Measurements from ENCODE around the gene CTTNBP2. TPM values are rescaled to one million over a fixed set of nuclear protein-coding genes. Genes with fewer than 3 reads are reported as not detected.

The CTTNBP2 gene
- total and polyA plus RNA-seq, 10 donors: 0.68 to 15.1 (median 8.5) TPM

GRCh38 chr7:117837841-117838240 is 35.4 kb downstream of the CTTNBP2 start:
- H3K4me1 ChIP-seq: peaks cover 0 to 13% (median 2%) of the 10 kb centered on the region in 6 donors
- intact Hi-C loops (cut with DNase I; ENCODE audit: low total_unique reads): no loop called here
- H3K27ac ChIP-seq: no peak overlapping the region
- H3K27me3 ChIP-seq (replicated peaks in 1 of 7): no peaks in the 10 kb centered on the region
- DNase-seq: no peak
- no peaks in the 10 kb centered on the region for H3K36me3 ChIP-seq
- WGBS, 5 donors: 89 to 100% (median 100%) methylated on average over 1 of the region's 1 CpG
- no peak for TF ChIP-seq POLR2A (IDR thresholded peaks at IDR 0.05)
- TF ChIP-seq POLR2AphosphoS5 (IDR thresholded peaks at IDR 0.05): no peak
- no peak for TF ChIP-seq CTCF (IDR thresholded peaks at IDR 0.05 in 8 of 11, conservative IDR thresholded peaks at IDR 0.05 in 3 of 11)
- H3K9me3 ChIP-seq: peaks cover 0 to 2% (median 0%) of the 10 kb centered on the region in 8 donors
- H3K4me3 ChIP-seq: no peak overlapping the region

GRCh38 chr7:117835016-117835664 is 38.1 kb downstream of the CTTNBP2 start:
- Histone ChIP-seq H3K4me3 (no peak overlapping the region), H3K9me3 (no peaks in the 10 kb centered on the region), H3K27ac (no peak overlapping the region), H3K36me3 (no peaks in the 10 kb centered on the region), H3K4me1 (peaks cover 0 to 13% (median 7%) of the 10 kb centered on the region in 6 donors), H3K27me3 (replicated peaks in 1 of 7) (no peaks in the 10 kb centered on the region)
- WGBS, 5 donors: 63 to 71% (median 69%) methylated on average over 4 of the region's 4 CpGs
- intact Hi-C loops (cut with DNase I; ENCODE audit: low total_unique reads): no loop called here
- TF ChIP-seq POLR2AphosphoS5 (IDR thresholded peaks at IDR 0.05) (no peak), POLR2A (IDR thresholded peaks at IDR 0.05) (no peak), CTCF (IDR thresholded peaks at IDR 0.05 in 8 of 11, conservative IDR thresholded peaks at IDR 0.05 in 3 of 11) (no peak)
- no peak for DNase-seq

- 51 to 71% (median 58%) methylated on average over 5 of the region's 5 CpGs for WGBS, 5 donors
- intact Hi-C loops (cut with DNase I; ENCODE audit: low total_unique reads): no loop called here
- DNase-seq: no peak
These were observed 42.8 kb downstream of the CTTNBP2 start for GRCh38 chr7:117830422-117830954.

More at GRCh38 chr7:117830422-117830954, 42.8 kb downstream of the CTTNBP2 start:
- H3K36me3 ChIP-seq: no peaks in the 10 kb centered on the region
- peak overlapping the region in 4 of 8 donors; percentile 34 to 53 (median 40) for H3K27ac ChIP-seq
- H3K9me3 ChIP-seq: no peaks in the 10 kb centered on the region
- peaks cover 0 to 13% (median 2%) of the 10 kb centered on the region in 6 donors for H3K4me1 ChIP-seq
- no peaks in the 10 kb centered on the region for H3K27me3 ChIP-seq (replicated peaks in 1 of 7)
- TF ChIP-seq CTCF (IDR thresholded peaks at IDR 0.05 in 8 of 11, conservative IDR thresholded peaks at IDR 0.05 in 3 of 11) (no peak), POLR2AphosphoS5 (IDR thresholded peaks at IDR 0.05) (no peak), POLR2A (IDR thresholded peaks at IDR 0.05) (no peak)
- peak overlapping the region in 2 of 8 donors; percentile 26 to 37 for H3K4me3 ChIP-seq

All from spleen (tissue), 11 donors.